NCI-H526 (cell line): ENCODE measurements around the gene ITPA.
A peak's percentile ranks its signal among the peaks of the same experiment; 100 is the strongest.

Experiments
- DNase-seq, 2 experiments: peaks; one replicate each; lab custom pipeline; 2025; lab: John Stamatoyannopoulos, UW

Gene ITPA

DNA sequence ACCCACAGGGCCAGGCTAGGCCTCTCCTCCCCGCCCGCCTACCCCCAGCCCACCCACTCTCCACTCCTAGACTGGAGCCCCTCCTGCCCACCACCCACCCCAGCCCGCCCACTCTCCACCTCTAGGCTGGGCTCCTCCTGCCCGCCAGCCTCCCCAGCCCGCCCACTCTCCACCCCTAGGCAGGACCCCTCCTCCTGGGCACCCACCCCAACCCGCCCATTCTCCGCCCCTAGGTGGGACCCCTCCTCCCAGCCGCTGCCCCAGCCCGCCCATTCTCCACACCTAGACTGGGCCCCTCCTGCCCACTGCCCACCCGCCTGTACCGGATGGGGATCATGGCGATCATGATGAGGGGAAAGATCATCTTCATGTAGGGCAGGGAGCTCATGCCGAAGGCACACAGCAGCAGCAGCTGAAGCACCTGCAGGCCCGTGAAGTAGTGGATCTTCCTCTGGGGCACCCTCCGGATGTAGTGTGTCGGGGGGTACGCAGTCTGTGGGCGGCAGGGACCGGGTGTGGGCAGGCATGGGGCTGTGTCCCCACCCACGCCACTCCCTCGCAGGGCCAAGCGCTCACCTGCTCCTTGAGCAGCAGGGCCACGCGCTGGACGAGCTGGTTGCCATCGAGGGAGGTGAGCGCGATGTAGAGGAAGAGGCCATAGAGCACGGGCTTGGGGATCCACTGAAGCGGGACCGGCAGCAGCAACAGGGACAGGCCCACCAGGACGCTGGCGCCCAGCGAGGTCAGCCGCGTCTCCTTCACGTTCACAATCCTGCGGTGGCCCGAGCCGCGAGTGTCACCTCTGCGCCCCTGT is 18.8 kb downstream of the ITPA start:
- no peak for DNase-seq

DNA sequence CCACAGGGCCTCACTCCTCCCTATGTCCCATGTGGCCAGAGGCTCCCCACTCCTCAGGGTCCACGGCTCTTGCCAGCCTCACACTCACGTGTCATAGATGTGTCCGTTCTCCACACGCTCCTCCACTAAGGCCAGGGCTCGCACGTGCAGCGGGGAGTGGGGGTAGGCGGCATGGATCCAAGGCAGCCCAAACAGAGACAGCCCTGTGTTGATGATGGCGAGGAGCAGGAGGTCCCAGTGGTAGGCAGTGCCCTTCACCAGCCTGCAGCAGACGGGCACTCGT is 19.4 kb downstream of the ITPA start:
- DNase-seq: no peak

DNA sequence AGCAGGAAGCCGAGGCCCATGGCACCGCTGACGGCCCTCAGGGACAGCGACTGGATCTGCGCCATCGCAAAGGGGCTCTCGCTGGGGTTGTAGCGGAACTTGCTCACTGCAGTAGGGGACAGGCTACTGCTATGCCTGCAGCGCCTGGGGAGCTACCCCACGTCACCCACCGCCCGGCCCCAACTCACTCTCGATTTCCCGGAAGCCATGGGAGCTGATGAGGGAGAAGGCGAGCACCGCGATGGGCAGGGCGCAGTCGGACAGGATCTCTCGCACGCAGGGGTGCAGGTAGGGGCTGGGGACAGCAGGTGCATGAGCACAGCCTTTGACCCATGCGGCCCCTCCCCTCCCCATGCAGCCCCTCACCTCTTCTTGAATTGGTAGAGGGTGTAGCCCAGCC is 19.9 kb downstream of the ITPA start:
- no peak for DNase-seq

DNA sequence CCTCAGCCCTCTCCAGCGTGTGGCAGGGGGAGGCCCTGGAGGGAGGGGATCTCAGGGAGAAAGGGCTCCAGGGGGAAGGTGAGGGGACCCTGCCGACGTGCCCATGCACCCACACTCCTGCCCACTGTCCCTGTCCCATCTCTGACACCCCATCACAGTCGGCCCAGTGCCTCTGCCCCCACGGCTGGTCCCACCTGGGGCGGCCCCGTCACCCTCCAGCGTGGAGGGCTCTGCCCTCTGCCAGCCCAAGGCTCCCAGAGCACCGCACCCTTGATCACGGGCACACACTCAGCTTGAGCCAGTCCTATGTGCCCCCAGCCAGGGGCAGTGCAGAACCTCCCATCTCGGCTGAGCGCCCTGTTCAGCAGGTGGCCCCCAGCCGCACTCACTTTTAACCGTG is 20.5 kb downstream of the ITPA start:
- DNase-seq: no peak

DNA sequence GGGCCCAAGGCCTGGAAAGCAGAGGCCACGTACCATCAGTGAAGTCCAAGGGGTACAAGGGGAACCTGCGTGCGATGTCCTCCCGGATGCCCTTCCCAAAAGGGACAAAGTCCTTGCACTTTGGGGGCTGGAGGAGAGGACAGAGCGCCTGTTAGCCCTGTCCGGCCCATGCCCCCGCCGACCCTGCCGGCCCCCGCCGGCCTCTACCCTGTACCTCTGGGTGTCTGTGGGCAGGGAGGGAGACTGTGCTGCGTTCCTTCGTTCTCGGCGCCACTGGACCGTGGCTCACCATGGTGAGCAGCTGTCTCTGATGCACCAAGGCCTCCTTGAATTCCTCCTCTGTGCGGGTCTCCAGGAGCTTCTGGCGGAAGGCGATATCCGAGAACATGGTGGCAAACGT is 21.8 kb downstream of the ITPA start:
- no peak for DNase-seq

DNA sequence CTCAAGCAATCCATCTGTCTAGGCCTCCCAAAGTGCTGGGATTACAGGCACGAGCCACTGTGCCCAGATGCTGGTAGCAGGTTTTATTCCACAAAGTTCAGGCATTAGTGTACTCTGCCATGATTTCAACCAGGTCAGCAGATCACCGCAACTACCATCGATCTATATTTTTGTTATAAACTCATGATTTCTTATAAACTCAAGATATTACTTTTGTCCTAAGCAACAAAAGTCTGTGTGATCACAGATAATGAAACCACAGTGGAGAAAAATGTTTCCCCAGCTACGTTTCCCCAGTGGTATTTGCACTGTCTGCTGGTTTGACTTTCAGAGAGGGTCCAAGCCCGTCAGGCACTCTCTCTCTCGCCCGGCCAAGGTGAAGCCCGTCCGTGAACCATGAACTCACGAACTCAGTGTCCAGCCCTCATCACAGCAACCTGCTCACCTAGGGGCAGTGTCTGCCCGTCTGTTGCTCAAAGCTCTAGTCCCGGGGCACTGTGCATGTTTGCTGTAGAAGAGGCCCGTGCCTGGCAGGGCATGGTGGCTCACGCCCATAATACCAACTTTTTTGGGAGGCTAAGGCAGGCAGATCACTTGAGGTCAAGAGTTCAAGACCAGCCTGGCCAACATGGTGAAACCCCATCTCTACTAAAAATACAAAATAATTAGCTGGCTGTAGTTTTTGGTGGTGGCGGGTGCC is 22.7 kb downstream of the ITPA start:
- no peak for DNase-seq

DNA sequence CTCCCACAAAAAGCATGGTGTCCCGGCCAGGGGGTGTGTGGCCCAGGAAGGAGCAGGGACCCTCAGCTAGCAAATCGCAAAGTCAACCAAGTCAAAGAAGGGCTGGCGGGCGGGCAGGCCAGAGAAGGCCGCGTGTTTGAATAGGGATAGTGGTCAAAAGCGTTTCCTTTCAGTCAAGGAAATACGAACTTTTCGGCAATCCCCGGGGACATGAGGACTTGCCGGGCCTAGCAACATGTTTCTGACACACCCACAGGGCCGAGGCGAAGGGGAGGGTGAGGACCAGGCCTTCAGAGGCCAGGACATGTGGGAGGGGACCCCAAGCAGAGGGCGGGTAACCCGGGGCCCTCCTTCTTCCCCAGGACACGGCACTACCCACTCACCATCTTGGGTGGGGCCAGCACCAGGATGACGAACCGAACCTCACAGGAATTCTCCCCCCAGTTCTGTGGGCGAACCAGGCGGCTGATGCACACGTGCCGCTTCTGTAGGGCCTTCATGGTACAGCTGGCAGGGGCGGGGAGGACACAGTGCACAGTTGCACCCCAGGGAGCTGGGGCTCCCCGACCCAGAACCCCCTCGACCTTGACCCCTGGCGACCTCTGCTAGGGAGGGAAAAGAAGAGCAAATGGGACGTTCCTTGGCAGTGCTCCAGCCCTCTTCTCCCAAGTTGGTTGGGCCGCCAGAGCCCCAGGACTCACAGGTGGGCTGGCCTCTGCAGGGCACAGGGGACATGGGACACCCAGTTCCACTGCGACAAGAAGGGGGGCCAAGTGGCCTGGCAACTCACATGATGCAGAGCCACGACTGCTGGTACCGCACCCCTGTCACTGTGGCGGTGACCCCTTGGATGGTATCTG is 24.1 kb downstream of the ITPA start:
- no peak for DNase-seq

DNA sequence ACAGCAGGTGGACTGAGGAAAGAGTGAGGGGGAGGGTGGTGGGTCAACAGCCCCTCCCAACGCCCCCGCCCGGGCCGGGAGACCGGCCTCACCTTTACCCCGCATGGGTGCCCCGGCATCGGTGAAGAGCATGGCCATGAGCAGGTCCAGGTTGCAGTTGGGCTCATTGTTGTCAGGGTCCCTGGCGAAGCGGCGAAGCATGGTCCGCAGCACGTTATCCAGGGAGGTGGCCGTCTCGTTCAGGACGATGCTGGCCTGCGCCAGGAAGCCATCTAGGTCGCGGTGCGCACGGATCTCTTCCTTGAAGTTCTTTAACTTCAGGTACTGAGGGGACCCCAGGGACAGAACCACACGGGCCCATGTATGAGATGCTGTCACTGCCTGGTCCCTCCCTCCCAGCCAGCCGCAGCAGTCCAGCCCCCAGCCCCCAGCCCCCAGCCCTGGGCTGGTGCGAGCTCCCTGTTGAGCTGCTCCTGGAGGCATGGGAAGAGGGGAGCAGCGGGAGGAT is 24.7 kb downstream of the ITPA start:
- no peak for DNase-seq

DNA sequence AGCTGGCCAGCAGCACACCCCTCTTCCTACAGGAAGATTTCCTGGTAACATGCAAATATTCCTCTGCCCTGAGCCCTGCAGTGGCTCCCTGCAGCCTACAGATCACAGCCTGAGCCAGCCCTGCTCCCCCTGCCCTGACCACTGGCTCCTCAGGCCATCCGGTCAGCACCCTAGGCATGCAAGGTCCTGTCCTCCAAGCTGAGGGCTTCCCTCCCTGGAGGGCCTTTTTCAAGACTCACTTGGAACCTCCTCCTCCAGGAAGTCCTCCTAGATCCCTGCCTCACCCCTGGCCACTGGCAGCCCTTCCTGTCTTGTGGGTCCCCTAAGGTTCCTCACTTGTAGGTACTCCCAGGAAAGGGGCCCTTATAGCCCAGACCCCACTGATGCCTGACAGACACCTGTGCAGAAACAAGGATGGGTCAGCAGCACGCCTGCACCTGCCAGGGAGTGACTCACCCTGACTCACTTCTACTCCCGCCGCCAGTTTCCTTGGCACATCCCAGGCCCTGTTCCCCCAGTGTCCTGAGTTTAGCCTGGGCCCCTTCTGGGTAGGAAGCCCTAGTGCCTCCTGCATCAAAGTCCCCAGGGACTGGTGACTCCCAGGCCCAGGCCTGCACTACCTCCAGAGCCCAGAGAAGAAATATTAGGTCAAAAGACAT is 26.5 kb downstream of the ITPA start:
- peak in 1 of 2 experiments; percentile 31 for DNase-seq

DNA sequence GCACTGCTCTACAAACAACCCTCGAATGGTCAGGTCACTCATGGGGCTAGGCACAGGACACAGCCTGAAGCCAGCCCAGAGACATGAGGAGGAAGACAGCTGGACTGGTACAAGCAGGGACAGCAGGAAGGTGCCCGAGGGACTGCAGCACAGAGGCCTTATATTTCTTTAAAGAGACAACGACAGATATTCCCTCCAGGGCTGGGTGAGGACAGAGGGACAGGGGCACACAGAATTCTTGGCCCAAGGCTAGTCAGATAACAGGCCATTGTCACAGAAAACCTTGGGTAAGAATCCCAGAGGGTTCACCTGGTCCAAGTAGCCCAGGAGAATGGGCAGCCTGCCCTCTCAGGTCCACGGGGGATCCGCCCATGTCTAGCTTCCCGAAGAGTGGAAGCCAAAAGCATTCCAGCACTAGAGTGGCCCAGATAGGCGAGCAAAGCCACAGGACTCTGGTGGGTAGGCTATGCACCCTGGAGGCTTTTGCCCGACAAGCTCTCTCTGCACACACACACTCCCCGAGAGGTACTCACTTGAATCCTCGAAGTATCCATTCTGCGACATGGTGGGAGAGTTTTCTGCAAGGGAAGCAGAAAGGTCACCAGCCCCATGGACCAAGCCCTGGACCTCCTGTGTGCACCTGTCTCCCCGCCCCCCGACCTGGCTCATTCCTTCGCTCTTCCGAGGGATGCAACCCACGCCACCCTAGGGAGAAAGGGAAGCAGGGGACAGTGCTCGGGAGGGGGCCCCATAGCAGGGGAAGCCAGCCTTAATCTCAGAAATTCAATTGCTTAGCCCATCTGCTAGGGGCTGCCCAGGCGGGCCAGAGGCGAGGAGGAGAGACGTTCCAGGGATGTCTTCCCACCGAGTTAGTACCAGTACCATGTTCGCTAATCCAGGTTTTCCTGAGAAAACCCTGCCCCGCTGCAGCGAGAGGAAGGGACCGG is 28.0 kb downstream of the ITPA start:
- no peak for DNase-seq

DNA sequence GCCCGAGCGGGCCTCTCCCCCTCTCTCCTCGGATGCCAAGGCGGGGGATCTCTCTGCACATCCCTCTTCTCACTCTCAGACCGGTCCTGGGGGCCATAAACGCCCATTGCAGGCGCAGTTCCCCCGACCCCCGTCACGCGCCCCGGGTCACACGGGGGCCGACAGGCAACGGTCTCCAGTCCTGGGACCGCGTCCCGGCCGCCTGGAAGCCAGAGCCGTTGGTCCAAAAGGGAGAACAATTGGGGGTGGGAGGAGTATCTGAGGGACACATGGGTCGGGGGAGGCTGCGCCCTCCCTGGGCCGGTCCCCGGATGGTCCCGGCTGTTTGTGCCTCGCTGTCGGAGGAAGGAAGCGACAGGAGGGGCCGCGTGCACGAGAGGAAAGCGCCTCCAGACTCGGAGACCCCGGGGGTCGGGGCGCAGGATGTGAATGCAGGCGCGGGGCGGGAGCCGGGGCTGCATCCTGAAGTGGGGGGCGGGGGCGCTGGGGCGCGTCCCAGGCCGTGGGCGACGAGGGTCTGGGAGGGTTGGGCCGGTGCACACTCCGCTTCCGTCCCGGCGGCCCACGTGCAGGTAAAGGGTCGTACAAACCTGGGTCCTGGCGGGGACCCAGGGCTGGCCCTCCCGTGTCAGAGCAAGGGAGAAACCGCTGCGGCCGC is 28.8 kb downstream of the ITPA start:
- no peak for DNase-seq

DNA sequence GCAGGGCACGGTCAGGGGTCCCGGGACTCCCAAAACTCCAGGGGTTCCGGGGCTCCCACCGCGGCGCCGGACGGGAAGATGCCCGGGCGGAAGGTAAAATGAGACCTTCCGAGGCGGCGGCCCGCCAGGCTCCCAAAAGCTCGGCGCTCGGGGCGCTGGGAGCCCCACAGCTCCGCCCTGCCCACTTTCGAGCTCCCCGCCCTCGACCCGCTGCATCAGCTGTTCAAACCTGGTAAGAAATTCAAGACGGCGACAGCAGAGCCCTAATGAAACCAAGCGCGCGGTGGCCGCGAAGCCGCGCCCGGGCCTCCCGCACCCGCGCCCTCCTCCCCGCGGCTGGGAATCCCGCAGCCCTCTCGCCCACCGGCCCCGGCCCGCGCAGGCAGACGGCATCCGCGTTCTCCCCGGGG is 29.3 kb downstream of the ITPA start:
- peak in 1 of 2 experiments; percentile 48 for DNase-seq

DNA sequence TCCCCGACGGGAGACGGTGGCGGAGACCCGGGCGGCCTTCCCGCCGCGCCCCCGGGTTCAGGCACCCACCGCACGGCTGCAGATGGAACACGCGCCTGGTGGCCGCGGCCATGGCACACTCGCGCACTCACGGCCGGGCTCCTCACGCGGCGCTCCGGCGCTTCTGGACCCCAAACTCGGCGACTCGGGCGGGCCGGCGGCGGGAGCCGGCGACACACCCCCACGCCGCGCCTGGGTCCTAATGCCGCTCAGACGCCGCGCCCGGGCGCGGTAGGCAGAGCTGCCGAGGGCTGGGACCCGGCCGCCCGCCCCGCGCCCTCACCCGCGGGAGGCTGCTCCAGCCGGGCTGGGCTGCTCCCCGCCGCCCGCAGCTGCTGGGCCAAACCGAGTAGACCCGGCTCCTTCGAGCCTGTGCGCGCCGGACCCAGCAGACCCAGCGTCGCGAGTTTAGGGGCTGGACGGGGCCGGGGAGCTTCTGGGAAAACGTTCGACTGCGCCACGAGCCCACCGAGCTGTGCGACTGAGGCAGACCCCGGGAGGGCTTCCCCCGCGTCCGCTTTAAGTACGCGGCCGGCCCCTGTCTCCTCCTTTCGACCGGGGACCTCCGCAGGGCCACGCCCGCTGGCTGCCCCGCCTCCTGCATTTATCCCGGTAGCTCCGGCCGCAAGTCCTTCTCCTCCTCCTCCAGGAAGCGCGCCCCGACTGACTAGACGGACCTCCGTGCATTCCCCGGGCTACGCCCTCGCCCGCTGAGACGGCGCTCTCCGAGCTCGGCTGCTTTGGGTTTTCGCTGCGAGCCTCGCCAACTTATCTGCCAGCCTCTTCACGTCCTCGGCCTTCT is 29.9 kb downstream of the ITPA start, which contains the start of gene SLC4A11:
Gene SLC4A11 (minus strand): TSS at position 165 of the 841 bp plus-strand sequence. CDS start 53 bp downstream, at position 112.
- peak in 1 of 2 experiments; percentile 79 for DNase-seq

DNA sequence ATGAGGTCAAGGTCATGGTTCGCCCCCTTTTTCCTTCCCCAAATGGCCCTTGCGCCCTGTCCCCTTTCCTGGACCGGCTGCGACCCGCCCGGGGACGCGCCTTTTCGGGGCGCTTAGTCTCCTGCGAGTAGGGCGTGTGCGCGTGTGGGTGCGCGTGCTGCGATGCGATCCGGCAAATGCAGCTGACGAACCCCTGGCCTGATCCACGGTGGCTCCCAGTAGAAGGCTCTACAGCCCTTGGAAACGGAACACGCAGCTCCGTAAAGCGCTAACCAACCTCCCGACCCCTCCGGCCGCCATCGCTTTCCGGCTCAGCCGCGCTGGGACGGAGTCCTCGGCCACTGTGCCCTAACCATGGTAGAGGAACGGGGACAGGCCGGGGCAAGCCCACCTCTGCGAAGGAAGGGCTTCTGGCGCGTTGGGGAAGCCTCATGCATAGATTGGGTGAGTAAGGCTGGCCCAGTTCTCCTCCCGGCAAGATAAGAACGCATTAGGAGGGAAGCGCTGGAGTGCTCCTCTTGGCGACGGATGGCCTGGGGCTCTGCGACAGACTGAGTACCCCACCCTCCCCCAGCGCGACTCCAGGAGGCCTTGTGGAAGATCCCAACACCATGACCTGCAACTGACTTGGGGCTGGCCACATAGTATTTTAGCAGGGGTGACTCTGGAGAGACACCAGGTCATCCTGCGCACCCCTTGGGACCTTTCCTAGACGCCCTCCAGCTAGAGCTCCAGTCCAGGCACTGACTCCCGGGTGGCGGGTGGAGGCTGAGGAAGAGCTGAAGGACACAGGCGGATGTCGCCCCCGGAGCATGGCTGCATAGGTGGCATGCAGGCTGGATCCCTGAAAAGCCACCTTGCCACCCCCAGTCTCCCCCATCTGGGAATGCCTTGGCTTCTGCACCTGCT is 30.8 kb downstream of the ITPA start:
- DNase-seq: peak in 1 of 2 experiments; percentile 64

DNA sequence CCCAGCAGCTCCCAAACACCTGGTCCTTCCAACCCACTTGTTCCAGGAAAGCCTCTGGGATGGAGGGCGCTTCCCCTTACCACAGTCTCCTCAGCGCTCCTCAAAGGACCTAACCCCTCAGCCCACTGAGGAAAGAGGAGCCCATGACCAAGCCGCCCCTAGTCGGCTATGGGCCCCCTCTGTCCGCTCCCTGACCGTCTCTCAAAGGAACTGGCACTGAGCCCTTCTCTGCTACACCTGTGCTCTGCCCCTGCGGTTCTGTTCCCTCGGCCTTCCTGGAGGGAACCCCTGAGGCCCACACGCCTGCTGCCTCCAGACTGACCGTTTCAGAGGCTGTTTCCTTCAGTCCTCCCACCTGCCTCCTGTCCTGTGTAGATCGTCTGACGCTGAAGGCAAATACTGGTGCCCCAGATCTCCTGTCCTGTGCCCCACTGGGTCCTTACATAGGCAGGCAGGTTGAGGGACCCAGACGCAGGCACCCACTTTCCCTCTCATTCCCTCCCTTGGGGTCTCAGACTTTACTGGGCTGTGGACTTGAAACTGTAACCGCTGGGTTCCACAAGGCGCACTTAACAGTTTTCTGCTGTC is 31.6 kb downstream of the ITPA start:
- DNase-seq: no peak

DNA sequence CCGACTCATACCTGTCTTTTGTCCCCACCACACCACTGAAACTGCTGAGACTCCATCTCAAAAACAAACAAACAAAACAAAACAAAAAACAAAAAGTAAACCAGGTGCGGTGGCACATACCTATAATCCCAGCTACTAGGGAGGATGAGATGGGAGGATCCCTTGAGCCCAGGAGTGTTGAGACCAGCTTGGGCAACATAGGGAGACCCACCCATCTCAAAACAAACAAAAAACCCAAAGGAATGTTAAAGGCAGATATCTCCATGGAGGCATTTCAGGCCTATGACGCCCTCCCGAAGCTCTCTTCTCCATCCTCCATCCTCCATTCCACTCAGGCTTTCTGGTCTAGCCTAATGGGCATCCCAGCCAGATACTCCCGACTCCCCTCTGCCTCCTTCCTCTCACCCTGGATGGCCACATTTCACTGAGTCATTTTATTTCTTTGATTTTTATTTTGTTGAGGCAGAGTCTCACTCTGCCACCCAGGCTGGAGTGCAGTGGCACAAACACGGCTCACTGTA is 32.9 kb downstream of the ITPA start:
- DNase-seq: no peak

DNA sequence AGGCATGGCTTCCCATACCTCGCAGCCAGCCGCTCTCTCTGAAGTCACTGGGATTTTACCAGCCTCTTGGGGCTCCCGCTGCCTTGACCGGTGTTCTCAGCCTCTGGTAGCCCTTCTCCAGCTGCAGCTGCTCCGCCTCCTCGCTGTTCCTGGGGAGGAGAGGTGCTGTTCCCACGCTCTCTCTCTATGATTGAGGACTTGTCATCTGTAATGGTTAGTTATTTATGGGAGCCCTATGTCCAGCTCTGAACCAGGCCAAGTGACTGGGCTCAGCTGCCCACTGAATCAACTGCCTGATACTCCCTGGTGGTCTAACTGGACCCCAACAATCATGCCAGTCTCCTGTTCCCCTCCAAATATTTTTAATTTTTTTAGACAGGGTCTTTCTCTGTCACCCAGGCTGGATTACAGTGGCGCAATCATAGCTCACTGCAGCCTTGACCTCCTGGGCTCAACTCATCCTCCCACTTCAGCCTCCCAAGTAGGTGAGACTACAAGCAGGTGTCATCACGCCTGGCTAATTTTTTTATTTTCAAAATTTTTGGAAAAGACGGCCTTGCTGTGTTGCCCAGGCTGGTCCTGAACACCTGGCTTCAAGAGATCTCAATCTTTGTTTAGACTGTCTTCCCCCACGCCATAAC is 34.5 kb downstream of the ITPA start:
- DNase-seq: no peak
